ENCODE data around the gene DCDC2C.

Gene DCDC2C

DNA sequence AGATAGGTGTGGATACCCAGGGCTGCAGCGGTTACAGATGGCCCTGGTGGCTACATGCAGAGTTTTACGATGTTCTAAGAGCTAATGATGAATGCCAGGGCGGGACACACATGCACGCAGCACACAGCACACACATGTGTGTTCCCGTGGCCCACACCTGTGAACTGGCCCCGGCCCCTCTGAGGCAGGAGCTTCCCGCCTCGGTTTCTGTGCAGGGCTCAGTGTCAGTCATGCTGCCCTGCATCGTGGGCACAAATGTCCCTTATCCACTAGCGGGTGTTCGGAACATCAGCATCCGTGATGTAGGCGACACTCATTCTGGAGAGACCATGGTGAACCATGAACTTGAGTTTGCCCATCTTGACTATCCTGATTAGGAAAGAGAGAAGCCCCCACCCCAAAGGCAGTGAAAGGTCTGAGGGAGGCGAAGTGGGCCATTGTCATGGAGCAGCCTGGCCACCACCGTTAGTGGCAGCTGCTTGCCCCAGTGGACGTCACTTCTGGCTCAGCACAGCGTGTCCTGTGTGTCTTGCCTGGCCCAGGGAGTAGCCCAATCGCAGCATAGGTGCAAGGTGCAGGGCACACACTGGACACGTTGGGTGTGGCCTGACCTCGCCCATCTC, 43.8 kb downstream of the DCDC2C start:
- DNase-seq (ENCODE audit: low spot score) = no peak

- no peak for DNase-seq (ENCODE audit: low spot score)
These were observed 44.5 kb downstream of the DCDC2C start for GRCh38 chr2:3747826-3748225.

- no peak for DNase-seq (ENCODE audit: low spot score)
These were observed 45.8 kb downstream of the DCDC2C start for GRCh38 chr2:3749201-3749600.

DNA sequence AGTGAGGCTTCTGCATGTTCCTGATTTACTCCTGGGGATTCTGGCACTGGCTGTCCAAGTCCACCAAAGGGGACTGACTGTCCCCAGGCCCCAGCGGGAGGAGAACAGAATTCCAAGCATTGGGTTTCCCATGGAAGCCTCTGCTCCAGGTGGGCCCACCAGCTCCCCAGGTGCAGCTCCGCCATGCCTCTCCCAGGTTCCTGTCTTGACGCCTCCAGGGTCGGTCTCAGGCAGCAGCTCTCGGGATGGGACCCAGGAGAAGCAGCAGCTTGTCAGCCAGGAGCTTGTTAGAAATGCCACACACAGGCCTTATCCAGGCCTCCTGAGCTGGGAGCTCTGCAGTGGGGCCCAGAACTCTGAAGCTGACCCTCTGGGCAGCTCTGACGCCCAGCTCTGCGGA, 47.9 kb downstream of the DCDC2C start:
- no peak for DNase-seq (ENCODE audit: low spot score)

DNA sequence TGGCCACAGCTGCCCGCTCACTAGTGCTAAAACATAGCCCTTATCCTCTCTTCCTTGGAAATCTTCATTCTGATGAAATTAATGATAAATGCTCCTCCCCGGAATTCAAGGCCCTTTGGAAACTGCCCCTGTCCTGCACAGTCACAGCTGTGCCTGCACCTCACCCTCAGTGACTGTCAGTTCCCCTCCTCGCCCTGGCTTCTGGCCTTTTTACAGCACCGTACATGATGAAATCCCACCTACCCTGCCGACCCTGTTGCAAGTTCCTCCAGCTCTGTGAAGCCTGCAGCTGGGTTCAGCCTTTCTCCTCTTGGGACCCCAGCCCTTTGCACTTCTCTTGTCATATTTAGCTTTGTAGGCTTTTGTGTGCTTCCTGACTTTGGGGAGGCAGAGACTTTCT, 48.4 kb downstream of the DCDC2C start:
- DNase-seq (ENCODE audit: low spot score) = no peak

GRCh38 chr2:3752376-3752775, 49.0 kb downstream of the DCDC2C start:
- no peak for DNase-seq (ENCODE audit: low spot score)

- DNase-seq (ENCODE audit: low spot score) = no peak
These were observed 50.2 kb downstream of the DCDC2C start for GRCh38 chr2:3753561-3753960.

GRCh38 chr2:3754280-3754679, 50.9 kb downstream of the DCDC2C start:
- DNase-seq (ENCODE audit: low spot score) = no peak

- no peak for DNase-seq (ENCODE audit: low spot score)
These were observed 51.4 kb downstream of the DCDC2C start for GRCh38 chr2:3754795-3755194.

GRCh38 chr2:3755277-3755676, 51.9 kb downstream of the DCDC2C start:
- no peak for DNase-seq (ENCODE audit: low spot score)

DNA sequence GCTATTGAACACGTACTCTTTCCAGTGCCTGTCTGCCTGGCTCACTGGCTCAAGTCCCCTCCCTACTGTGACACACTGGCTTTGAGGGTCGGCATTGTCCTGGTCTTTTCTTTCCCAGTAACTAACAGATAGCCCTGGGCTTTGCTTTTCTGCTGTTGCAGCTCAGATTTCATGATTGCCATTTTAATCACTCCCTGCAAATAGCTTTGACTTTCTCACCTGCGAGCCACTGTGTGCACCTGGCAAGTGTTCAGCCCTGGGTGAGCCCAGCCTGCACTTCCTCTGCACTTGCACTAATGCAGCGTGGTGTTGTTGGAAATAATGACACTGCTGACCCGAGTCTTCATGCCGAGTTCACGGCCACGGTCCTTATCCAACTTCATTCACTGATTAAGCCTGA, 52.9 kb downstream of the DCDC2C start:
- DNase-seq (ENCODE audit: low spot score) = no peak

- no peak for DNase-seq (ENCODE audit: low spot score)
These were observed 55.5 kb downstream of the DCDC2C start for GRCh38 chr2:3758906-3759305.

- no peak for DNase-seq (ENCODE audit: low spot score)
These were observed 56.0 kb downstream of the DCDC2C start for GRCh38 chr2:3759331-3759730.

- no peak for DNase-seq (ENCODE audit: low spot score)
These were observed 56.4 kb downstream of the DCDC2C start for GRCh38 chr2:3759761-3760160.

GRCh38 chr2:3761272-3761671, 57.9 kb downstream of the DCDC2C start:
- no peak for DNase-seq (ENCODE audit: low spot score)

DNA sequence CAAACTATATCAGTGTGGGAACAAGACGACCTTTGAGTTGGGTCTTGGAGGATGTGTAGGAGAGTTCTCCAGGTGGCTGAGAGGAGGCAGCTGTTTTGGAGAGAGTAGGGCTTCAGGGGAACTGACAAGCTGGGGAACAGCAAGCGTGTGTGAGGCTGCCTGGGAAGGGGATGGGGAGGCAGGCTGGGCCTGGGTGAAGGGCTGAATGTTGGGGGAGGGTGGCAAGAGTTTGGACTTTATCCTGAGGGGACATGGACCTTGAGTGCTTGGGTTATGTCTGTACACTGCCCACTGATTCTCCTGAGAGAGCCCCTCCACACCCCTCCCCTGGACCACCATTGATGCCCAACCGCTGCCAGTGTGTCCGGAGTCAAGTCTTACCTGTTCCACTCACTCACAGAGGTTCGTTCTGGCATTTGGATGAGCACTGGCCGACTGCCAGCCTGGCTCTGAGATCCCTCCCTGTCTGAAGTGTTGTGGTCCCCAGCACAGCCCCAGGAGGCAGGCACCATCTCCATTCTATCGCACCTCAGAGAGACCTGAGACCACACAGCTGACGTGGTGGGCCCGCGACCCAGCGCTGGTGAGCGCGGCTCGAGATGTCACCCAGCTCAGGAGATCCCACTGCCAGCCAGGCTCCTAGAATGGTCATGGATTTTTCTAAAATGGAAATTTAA, 59.5 kb downstream of the DCDC2C start:
- DNase-seq (ENCODE audit: low spot score) = no peak

- DNase-seq (ENCODE audit: low spot score) = no peak
These were observed 63.4 kb downstream of the DCDC2C start for GRCh38 chr2:3766824-3767223.

DNA sequence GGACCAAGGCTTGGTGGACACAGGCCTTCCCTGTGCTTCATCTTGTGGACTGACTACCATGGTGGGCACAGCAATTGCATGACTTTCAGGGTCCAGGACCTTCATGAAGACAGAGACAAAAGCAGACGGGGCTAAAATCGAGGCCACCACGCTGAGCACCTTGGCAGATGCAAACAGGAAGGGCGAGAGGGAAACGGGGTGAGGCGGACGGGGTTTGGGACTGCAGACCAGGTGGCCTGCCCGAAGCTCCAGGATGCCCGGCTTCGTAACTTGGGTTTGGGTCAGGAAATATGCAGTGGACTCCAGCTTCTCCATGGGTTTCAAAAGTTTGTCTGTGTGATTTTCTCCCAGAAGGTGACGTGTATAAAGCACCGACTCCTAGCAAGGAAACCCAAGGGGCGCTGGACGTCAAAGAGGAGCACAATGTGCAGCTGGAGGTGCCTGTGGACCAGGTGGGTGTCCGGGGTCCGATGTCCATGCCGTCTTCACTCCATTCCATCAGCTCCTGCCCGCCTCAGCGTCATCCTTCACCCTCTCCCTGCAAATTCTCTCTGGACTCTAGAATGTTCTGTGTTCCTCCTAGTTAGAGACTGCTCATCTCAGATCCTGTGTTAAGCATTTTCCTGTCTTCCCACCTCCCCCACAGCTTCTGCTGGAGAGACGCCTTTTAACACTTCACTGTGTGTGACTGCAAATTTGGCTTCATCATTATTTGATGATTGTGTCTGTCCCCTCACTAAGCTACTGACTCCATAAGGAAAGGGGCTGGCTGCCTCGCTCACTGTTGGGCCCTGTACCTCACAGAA, 65.8 kb downstream of the DCDC2C start:
- no peak for DNase-seq (ENCODE audit: low spot score)

DNA sequence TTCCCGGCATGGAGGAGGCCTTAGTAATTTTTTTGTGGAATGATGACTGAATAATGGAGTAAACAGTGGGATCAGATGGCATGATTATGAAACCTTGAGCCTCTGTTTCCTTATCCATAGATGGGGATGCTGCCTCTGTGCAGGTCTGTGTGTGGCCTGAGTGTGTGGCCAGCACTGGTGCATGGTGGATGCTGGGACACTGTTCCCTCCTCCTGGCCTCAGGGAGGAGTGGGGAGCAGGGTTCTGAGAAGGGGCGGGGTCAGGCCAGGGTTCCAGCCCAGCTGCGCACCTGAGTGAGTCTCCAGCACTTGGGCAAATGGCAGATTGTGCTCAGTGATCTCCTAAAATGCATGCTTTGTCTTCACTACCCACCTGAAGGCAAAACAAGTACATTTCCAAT, 66.4 kb downstream of the DCDC2C start:
- no peak for DNase-seq (ENCODE audit: low spot score)

DNA sequence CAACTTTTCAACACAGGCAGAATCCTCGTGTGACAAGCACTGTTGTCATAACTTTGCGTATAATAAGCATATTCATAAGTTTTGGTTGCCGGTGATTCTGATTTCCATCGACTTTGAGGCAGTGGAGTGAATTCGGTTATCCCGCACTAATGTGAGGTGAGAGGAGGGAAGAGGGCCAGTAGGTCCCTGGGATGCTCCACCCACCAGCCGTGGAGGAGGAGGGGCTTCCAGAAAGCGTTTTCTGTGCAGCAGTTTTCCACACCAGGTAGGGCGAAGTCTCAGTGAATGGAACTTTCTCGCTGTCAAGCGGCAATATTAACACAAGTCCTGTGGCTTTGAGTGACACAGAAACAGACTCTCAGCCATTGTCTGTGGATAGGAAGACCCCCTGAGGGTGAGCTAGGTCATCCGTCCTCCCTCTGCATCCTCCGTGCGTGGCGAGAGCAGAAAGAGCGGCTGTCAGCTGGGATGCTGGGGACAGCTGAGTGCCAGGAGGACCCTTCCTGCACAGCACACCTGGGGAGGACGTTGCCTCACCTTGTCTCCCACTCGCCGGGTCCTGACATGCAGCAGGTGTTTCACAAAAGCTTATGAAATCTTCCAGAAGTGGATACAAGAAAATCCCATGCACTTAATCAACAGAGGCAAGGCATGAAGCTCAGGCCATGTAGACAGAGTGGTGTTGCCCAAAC, 67.5 kb downstream of the DCDC2C start:
- no peak for DNase-seq (ENCODE audit: low spot score)

GRCh38 chr2:3771576-3771975, 68.2 kb downstream of the DCDC2C start:
- DNase-seq (ENCODE audit: low spot score) = no peak

DNA sequence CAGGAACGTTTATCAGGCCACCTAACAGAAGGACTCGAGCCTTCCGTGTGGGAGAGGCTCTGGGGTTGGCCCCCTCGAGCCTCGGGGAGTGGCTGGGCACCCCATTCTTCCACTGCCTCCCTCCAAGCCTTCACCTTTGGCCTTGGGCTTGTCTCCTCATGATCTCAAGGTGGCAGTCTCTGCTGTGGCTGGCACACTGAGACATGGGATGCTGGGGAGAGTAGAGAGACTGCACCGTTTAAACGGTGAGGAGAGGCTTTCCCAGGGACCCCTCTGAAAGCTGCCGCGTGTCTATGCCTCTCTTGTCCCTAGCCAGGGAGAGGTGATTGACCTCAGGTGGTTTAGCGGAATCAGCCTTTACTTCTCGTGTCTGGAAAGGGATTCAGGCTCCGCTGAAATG, 71.0 kb downstream of the DCDC2C start:
- no peak for DNase-seq (ENCODE audit: low spot score)

DNA sequence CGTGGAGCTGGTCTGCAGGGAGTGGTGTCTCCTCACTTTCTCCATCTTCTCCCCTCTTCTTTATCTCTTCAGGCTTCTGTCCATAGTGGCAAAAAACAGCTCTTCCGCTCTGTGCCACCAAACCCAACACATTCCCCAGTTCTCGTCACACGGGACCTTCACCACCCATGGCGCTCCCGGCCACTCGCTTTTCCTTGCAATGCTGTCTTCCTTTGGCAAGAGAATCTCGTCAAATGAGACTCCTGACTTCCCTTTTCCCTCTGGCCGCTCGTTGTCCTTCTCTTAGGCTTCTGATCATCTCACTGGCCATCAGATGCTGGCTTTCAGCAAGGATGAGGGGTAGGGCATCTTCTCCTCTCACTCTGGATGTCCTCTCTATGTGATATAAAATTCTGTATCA, 72.9 kb downstream of the DCDC2C start:
- DNase-seq (ENCODE audit: low spot score) = no peak

All from NAMALWA (cell line).